ENCODE results near the gene P2RY14. TPM values are rescaled to one million over a fixed set of nuclear protein-coding genes. Genes with fewer than 3 reads are reported as not detected.

P2RY14 gene
- total and polyA plus RNA-seq, 2 experiments from 2014 or later = not detected

GRCh38 chr3:151268267-151269235, 9.8 kb downstream of the P2RY14 start:
- TF ChIP-seq EZH2phosphoT487 (IDR thresholded peaks at IDR 0.05; ENCODE audit: insufficient read depth, low read depth) (no peak), EZH2 (IDR thresholded peaks at IDR 0.05; ENCODE audit: insufficient read depth, poor library complexity, severe bottlenecking) (no peak)
- Histone ChIP-seq H3K36me3 (ENCODE audit: low read depth) (no peaks in the 10 kb centered on the region), H3K4me2 (ENCODE audit: unreplicated experiment) (no peak overlapping the region), H3K4me3 (no peak overlapping the region), H3K4me1 (ENCODE audit: insufficient read depth) (no peaks in the 10 kb centered on the region), H3K9ac (no peak overlapping the region), H4K20me1 (ENCODE audit: insufficient read depth) (no peaks in the 10 kb centered on the region), H3K9me3 (ENCODE audit: low read depth) (no peaks in the 10 kb centered on the region), H3K27me3 (replicated peaks; ENCODE audit: insufficient read depth) (no peaks in the 10 kb centered on the region), H3K79me2 (ENCODE audit: insufficient read depth) (no peaks in the 10 kb centered on the region), H3K9me2 (ENCODE audit: insufficient read depth) (no peaks in the 10 kb centered on the region), H3F3A (ENCODE audit: insufficient read depth) (no peaks in the 10 kb centered on the region), H3K27ac (no peak overlapping the region), H2AFZ (no peak overlapping the region)
- 91 to 94% methylated on average over 11 of the region's 11 CpGs for WGBS, 2 experiments (ENCODE audit: low coverage in 1 of 2, low lambda C conversion rate in 2 of 2, missing lambda C conversion rate in 2 of 2)
- DNase-seq = no peak
- in situ Hi-C loops (cut with MboI) = no loop called here

GRCh38 chr3:151267066-151267465, 11.3 kb downstream of the P2RY14 start:
- H3K27ac ChIP-seq = no peak overlapping the region
- in situ Hi-C loops (cut with MboI) = no loop called here

GRCh38 chr3:151265866-151266265, 12.5 kb downstream of the P2RY14 start:
- Histone ChIP-seq H3K27ac (no peak overlapping the region), H4K20me1 (ENCODE audit: insufficient read depth) (no peaks in the 10 kb centered on the region), H3K9ac (no peak overlapping the region), H3K9me3 (ENCODE audit: low read depth) (no peaks in the 10 kb centered on the region), H2AFZ (no peak overlapping the region), H3K4me3 (no peak overlapping the region), H3K9me2 (ENCODE audit: insufficient read depth) (no peaks in the 10 kb centered on the region), H3K79me2 (ENCODE audit: insufficient read depth) (no peaks in the 10 kb centered on the region), H3K27me3 (replicated peaks; ENCODE audit: insufficient read depth) (no peaks in the 10 kb centered on the region), H3K36me3 (ENCODE audit: low read depth) (no peaks in the 10 kb centered on the region), H3K4me2 (ENCODE audit: unreplicated experiment) (no peak overlapping the region), H3F3A (ENCODE audit: insufficient read depth) (no peaks in the 10 kb centered on the region), H3K4me1 (ENCODE audit: insufficient read depth) (no peaks in the 10 kb centered on the region)
- in situ Hi-C loops (cut with MboI) = no loop called here
- WGBS, 2 experiments (ENCODE audit: low coverage in 1 of 2, low lambda C conversion rate in 2 of 2, missing lambda C conversion rate in 2 of 2) = 91 to 94% methylated on average over 5 of the region's 5 CpGs
- DNase-seq = no peak
- TF ChIP-seq EZH2 (IDR thresholded peaks at IDR 0.05; ENCODE audit: insufficient read depth, poor library complexity, severe bottlenecking) (no peak), EZH2phosphoT487 (IDR thresholded peaks at IDR 0.05; ENCODE audit: insufficient read depth, low read depth) (no peak)

More at GRCh38 chr3:151267066-151267465, 11.3 kb downstream of the P2RY14 start:
- 89 to 100% methylated on average over 1 of the region's 1 CpG for WGBS, 2 experiments (ENCODE audit: low coverage in 1 of 2, low lambda C conversion rate in 2 of 2, missing lambda C conversion rate in 2 of 2)
- H3K27me3 ChIP-seq (replicated peaks; ENCODE audit: insufficient read depth) = no peaks in the 10 kb centered on the region
- H3K79me2 ChIP-seq (ENCODE audit: insufficient read depth) = no peaks in the 10 kb centered on the region
- no peak for DNase-seq
- no peak overlapping the region for H3K4me3 ChIP-seq
- H3K9ac ChIP-seq = no peak overlapping the region
- no peaks in the 10 kb centered on the region for H3K9me3 ChIP-seq (ENCODE audit: low read depth)
- no peaks in the 10 kb centered on the region for H4K20me1 ChIP-seq (ENCODE audit: insufficient read depth)
- H3F3A ChIP-seq (ENCODE audit: insufficient read depth) = no peaks in the 10 kb centered on the region
- no peaks in the 10 kb centered on the region for H3K36me3 ChIP-seq (ENCODE audit: low read depth)
- H3K9me2 ChIP-seq (ENCODE audit: insufficient read depth) = no peaks in the 10 kb centered on the region
- no peak overlapping the region for H3K4me2 ChIP-seq (ENCODE audit: unreplicated experiment)
- TF ChIP-seq EZH2 (IDR thresholded peaks at IDR 0.05; ENCODE audit: insufficient read depth, poor library complexity, severe bottlenecking) = no peak
- no peak for TF ChIP-seq EZH2phosphoT487 (IDR thresholded peaks at IDR 0.05; ENCODE audit: insufficient read depth, low read depth)
- H2AFZ ChIP-seq = no peak overlapping the region
- no peaks in the 10 kb centered on the region for H3K4me1 ChIP-seq (ENCODE audit: insufficient read depth)

GRCh38 chr3:151265166-151265565, 13.2 kb downstream of the P2RY14 start:
- H3K9ac ChIP-seq = no peak overlapping the region
- H2AFZ ChIP-seq = no peak overlapping the region
- TF ChIP-seq EZH2phosphoT487 (IDR thresholded peaks at IDR 0.05; ENCODE audit: insufficient read depth, low read depth) (no peak), EZH2 (IDR thresholded peaks at IDR 0.05; ENCODE audit: insufficient read depth, poor library complexity, severe bottlenecking) (no peak)
- 96% methylated on average over 5 of the region's 5 CpGs for WGBS, 2 experiments (ENCODE audit: low coverage in 1 of 2, low lambda C conversion rate in 2 of 2, missing lambda C conversion rate in 2 of 2)
- H3K9me2 ChIP-seq (ENCODE audit: insufficient read depth) = no peaks in the 10 kb centered on the region
- H3K4me1 ChIP-seq (ENCODE audit: insufficient read depth) = no peaks in the 10 kb centered on the region
- no peak for DNase-seq
- H3K36me3 ChIP-seq (ENCODE audit: low read depth) = no peaks in the 10 kb centered on the region
- H3K27me3 ChIP-seq (replicated peaks; ENCODE audit: insufficient read depth) = no peaks in the 10 kb centered on the region
- H4K20me1 ChIP-seq (ENCODE audit: insufficient read depth) = no peaks in the 10 kb centered on the region
- no peaks in the 10 kb centered on the region for H3K9me3 ChIP-seq (ENCODE audit: low read depth)
- no peak overlapping the region for H3K4me3 ChIP-seq
- H3K4me2 ChIP-seq (ENCODE audit: unreplicated experiment) = no peak overlapping the region
- H3K27ac ChIP-seq = no peak overlapping the region
- in situ Hi-C loops (cut with MboI) = no loop called here
- H3K79me2 ChIP-seq (ENCODE audit: insufficient read depth) = no peaks in the 10 kb centered on the region
- H3F3A ChIP-seq (ENCODE audit: insufficient read depth) = no peaks in the 10 kb centered on the region
